Fibroblast of lung (primary cell): Measurements from ENCODE around the gene TMEM163. TPM values are rescaled to one million over a fixed set of nuclear protein-coding genes. Genes with fewer than 3 reads are reported as not detected.

Experiments used
- DNase-seq, 2 donors: peaks; one replicate each; pipeline versions ENCODE4 v3.0.0 to v3.0.0-alpha.2; 2010; ENCODE audit warnings: low read depth in 2 of 2
- H2AFZ ChIP-seq: 2 replicates; pipeline ENCODE4 v1.5.1; 2012; ENCODE audit warnings: low read length, control low read depth, inconsistent platforms
- H3K27ac ChIP-seq: 2 replicates; pipeline ENCODE4 v1.5.1; 2011; ENCODE audit warnings: low read length, control low read depth; ENCODE audit not compliant: insufficient read depth
- H3K27me3 ChIP-seq: 2 replicates; pipeline ENCODE4 v1.5.1; 2011; ENCODE audit warnings: mild to moderate bottlenecking, low read length; ENCODE audit not compliant: control insufficient read depth, insufficient read depth
- H3K36me3 ChIP-seq: 2 replicates; pipeline ENCODE4 v1.5.1; 2011; ENCODE audit warnings: low read length; ENCODE audit not compliant: control insufficient read depth, insufficient read depth
- H3K4me1 ChIP-seq: 2 replicates; pipeline ENCODE4 v1.5.1; 2011; ENCODE audit warnings: low read length; ENCODE audit not compliant: control insufficient read depth, insufficient read depth; ENCODE audit errors: extremely low read depth
- H3K4me2 ChIP-seq: 2 replicates; pipeline ENCODE4 v1.5.1; 2011; ENCODE audit warnings: low read length, control low read depth; ENCODE audit not compliant: insufficient read depth; ENCODE audit errors: extremely low read depth
- H3K4me3 ChIP-seq, 4 experiments: fragments of 200-600 bp in 1 of 4; sonication (generic) in 1 of 4; replicated peaks in 1 of 4; 2 replicates each; pipeline ENCODE4 v1.5.1; 2011 to 2016; ENCODE audit warnings: low read length in 4 of 4, low read depth in 3 of 4, mild to moderate bottlenecking in 3 of 4, control low read depth in 2 of 4, inconsistent platforms in 1 of 4, mixed read lengths in 1 of 4; ENCODE audit not compliant: insufficient read depth in 1 of 4; ENCODE audit errors: control extremely low read depth in 1 of 4
- H3K79me2 ChIP-seq: 2 replicates; pipeline ENCODE4 v1.5.1; 2012; ENCODE audit warnings: mild to moderate bottlenecking, low read length, inconsistent platforms; ENCODE audit not compliant: control insufficient read depth, insufficient read depth
- H3K9ac ChIP-seq: 2 replicates; pipeline ENCODE4 v1.5.1; 2011; ENCODE audit warnings: mild to moderate bottlenecking, low read length, control low read depth; ENCODE audit not compliant: insufficient read depth
- H3K9me3 ChIP-seq: 2 replicates; pipeline ENCODE4 v1.5.1; 2012; ENCODE audit warnings: low read depth, low read length; ENCODE audit not compliant: control insufficient read depth, insufficient read depth
- H4K20me1 ChIP-seq: 2 replicates; pipeline ENCODE4 v1.5.1; 2011; ENCODE audit warnings: low read length; ENCODE audit not compliant: control insufficient read depth, insufficient read depth; ENCODE audit errors: extremely low read depth
- EZH2 ChIP-seq: IDR thresholded peaks from 2 replicates; pipeline ENCODE4 v1.5.1; 2012; ENCODE audit warnings: low read length, control low read depth, mild to moderate bottlenecking; ENCODE audit errors: missing control alignments
- polyA plus RNA-seq, 2 donors: library from polyadenylated mRNA; depleted of rRNA in 1 of 2; stranded (reverse) in 1 of 2; unstranded in 1 of 2; fragments of >200 nt; gene quantifications; 2 replicates each; pipeline ENCODE4 v1.2.1, GENCODE V29; 2011 to 2012; ENCODE audit warnings: missing spikeins in 1 of 2
- total RNA-seq: library from RNA; depleted of rRNA; stranded (reverse); fragments of >200 nt; gene quantifications from 2 replicates; pipeline ENCODE4 v1.2.1, GENCODE V29; 2014
- TF ChIP-seq, protein P1 (sequence below), 2 donors: IDR thresholded peaks in 1 of 2; conservative IDR thresholded peaks in 1 of 2; 1 replicate in 1 of 2; 2 replicates in 1 of 2; pipeline ENCODE4 v1.5.1; 2011 to 2012; ENCODE audit warnings: low read length in 2 of 2, control low read depth in 1 of 2, inconsistent platforms in 1 of 2, low read depth in 1 of 2, mild to moderate bottlenecking in 1 of 2

The TMEM163 gene
- total and polyA plus RNA-seq, 2 donors (not counting 1 experiment from before 2014, with no cell fraction given), result under 0.01 to 0.03 TPM

DNA sequence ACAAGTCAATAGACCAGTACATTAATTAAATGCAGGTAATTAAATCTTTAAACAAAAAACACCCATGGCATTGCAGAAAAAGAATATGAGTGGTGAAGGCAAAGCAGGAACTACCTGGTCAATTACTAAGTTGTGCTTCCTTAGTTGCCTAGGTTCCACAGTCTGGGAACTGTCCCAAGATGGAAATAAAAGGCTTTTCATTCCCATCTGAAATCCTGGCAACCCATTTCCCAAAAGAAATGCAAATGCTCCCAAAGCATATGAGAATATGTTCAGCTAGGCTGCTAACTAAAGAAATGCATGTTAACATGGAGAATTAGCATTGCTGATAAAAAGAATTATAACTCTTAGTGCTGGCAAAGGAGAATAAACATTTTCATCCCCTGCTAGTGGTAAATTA lies 177.8 kb downstream of the TMEM163 start:
- H3K4me3 ChIP-seq, result no peak overlapping the region
- no peaks in the 10 kb centered on the region for H3K79me2 ChIP-seq
- H3K36me3 ChIP-seq, result no peaks in the 10 kb centered on the region
- H3K9me3 ChIP-seq, result no peaks in the 10 kb centered on the region
- no peak overlapping the region for H3K9ac ChIP-seq
- H3K4me1 ChIP-seq, result no peaks in the 10 kb centered on the region
- no peak overlapping the region for H3K4me2 ChIP-seq
- H3K27ac ChIP-seq, result no peak overlapping the region
- DNase-seq, result no peak
- TF ChIP-seq, protein P1, sequence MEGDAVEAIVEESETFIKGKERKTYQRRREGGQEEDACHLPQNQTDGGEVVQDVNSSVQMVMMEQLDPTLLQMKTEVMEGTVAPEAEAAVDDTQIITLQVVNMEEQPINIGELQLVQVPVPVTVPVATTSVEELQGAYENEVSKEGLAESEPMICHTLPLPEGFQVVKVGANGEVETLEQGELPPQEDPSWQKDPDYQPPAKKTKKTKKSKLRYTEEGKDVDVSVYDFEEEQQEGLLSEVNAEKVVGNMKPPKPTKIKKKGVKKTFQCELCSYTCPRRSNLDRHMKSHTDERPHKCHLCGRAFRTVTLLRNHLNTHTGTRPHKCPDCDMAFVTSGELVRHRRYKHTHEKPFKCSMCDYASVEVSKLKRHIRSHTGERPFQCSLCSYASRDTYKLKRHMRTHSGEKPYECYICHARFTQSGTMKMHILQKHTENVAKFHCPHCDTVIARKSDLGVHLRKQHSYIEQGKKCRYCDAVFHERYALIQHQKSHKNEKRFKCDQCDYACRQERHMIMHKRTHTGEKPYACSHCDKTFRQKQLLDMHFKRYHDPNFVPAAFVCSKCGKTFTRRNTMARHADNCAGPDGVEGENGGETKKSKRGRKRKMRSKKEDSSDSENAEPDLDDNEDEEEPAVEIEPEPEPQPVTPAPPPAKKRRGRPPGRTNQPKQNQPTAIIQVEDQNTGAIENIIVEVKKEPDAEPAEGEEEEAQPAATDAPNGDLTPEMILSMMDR (conservative IDR thresholded peaks at IDR 0.05 in 1 of 2, IDR thresholded peaks at IDR 0.05 in 1 of 2; ENCODE audit: low read depth in 1 of 2, low read length in 2 of 2), result no peak
- no peak for TF ChIP-seq EZH2
- H4K20me1 ChIP-seq, result no peaks in the 10 kb centered on the region
- no peaks in the 10 kb centered on the region for H3K27me3 ChIP-seq
- no peak overlapping the region for H2AFZ ChIP-seq

DNA sequence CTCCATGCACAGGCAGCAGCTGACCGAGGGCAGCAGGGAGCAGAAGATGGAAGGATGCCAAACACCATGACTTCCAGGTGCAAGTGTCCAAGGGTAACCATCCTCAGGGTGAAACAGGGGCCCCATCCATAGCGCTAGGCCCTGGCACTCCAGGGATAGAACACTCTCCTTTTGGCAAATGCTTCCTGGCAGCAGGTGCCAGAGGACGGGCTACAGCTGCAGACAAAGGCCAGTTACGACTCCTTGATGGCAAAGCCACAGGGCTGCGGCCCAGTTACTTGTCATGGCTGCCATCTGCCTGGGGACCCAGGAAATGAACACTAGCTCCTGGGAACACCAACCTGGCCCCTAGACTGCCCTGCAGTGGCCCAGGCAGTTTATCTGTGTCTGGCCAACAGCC lies 178.8 kb downstream of the TMEM163 start:
- H4K20me1 ChIP-seq, result no peaks in the 10 kb centered on the region
- no peaks in the 10 kb centered on the region for H3K9me3 ChIP-seq
- H3K4me3 ChIP-seq, result no peak overlapping the region
- no peaks in the 10 kb centered on the region for H3K36me3 ChIP-seq
- no peak overlapping the region for H3K27ac ChIP-seq
- no peaks in the 10 kb centered on the region for H3K27me3 ChIP-seq
- H3K79me2 ChIP-seq, result no peaks in the 10 kb centered on the region
- no peak for DNase-seq
- H3K4me1 ChIP-seq, result no peaks in the 10 kb centered on the region
- no peak overlapping the region for H2AFZ ChIP-seq
- no peak overlapping the region for H3K9ac ChIP-seq
- no peak overlapping the region for H3K4me2 ChIP-seq
- TF ChIP-seq, protein P1 (conservative IDR thresholded peaks at IDR 0.05 in 1 of 2, IDR thresholded peaks at IDR 0.05 in 1 of 2; ENCODE audit: low read depth in 1 of 2, low read length in 2 of 2), result no peak
- no peak for TF ChIP-seq EZH2

DNA sequence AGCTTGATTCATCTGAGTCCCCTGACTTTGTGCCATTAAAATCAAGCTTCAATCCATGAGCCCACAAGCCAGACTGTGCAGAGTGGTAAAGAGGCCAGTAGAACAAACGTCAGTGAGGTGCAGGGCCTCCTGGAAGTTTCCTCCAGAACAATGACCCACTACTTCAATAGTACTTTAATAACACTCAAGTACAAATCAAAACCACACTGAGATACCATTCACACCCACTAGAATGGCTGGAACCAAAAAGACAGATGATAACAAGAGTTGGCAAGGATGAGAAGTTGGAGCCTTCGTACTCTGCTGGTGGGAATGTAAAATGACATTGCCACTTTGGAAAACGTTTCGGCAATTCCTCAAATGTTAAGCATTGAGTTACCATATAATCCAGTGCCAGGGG lies 181.1 kb downstream of the TMEM163 start:
- Histone ChIP-seq H3K79me2 (no peaks in the 10 kb centered on the region), H3K36me3 (no peaks in the 10 kb centered on the region), H3K4me3 (no peak overlapping the region), H3K27me3 (no peaks in the 10 kb centered on the region), H3K9me3 (no peaks in the 10 kb centered on the region), H3K4me2 (no peak overlapping the region), H2AFZ (no peak overlapping the region), H3K27ac (no peak overlapping the region), H3K9ac (no peak overlapping the region), H3K4me1 (no peaks in the 10 kb centered on the region), H4K20me1 (no peaks in the 10 kb centered on the region)
- DNase-seq, result no peak
- TF ChIP-seq, protein P1 (conservative IDR thresholded peaks at IDR 0.05 in 1 of 2, IDR thresholded peaks at IDR 0.05 in 1 of 2; ENCODE audit: low read depth in 1 of 2, low read length in 2 of 2), result no peak
- no peak for TF ChIP-seq EZH2
